Bronchial epithelial cell (primary cell): ENCODE data around the gene SYCE3. TPM values are rescaled to one million over a fixed set of nuclear protein-coding genes. Genes with fewer than 3 reads are reported as not detected.
A peak's percentile ranks its signal among the peaks of the same experiment; 100 is the strongest.

ENCODE experiments used
- DNase-seq: peaks from one replicate; pipeline ENCODE4 v3.0.0-alpha.2; 2010; ENCODE audit warnings: low read depth
- FAIRE-seq: peaks from 2 replicates; lab custom pipeline; 2011; peaks lifted over from hg19 to GRCh38; lab: Jason Lieb, UNC
- H3K27me3 ChIP-seq: 2 replicates; pipeline ENCODE4 v1.5.1; 2011; ENCODE audit warnings: low read length; ENCODE audit not compliant: control insufficient read depth, insufficient read depth
- H3K36me3 ChIP-seq: 2 replicates; pipeline ENCODE4 v1.5.1; 2011; ENCODE audit warnings: low read length; ENCODE audit not compliant: control insufficient read depth, insufficient read depth
- H3K4me3 ChIP-seq: 2 replicates; pipeline ENCODE4 v1.5.1; 2011; ENCODE audit warnings: mild to moderate bottlenecking, low read depth, low read length, control low read depth
- CTCF ChIP-seq: IDR thresholded peaks from 2 replicates; pipeline ENCODE4 v1.5.1; 2011; ENCODE audit warnings: mild to moderate bottlenecking, moderate library complexity, low read length, control low read depth, inconsistent platforms; ENCODE audit not compliant: insufficient read depth, severe bottlenecking
- total RNA-seq: library from RNA; depleted of rRNA; stranded (reverse); fragments of >200 nt; gene quantifications from 2 replicates; pipeline ENCODE4 v1.2.1, GENCODE V29; 2014

The SYCE3 gene
- total RNA-seq, 1 donor from 2014 or later = 0.79 TPM

GRCh38 chr22:50529416-50529896, 33.3 kb downstream of the SYCE3 start:
- DNase-seq = no peak
- TF ChIP-seq CTCF = no peak

GRCh38 chr22:50528682-50529415, 33.9 kb downstream of the SYCE3 start:
- Histone ChIP-seq H3K36me3 (peaks cover 11% of the 10 kb centered on the region), H3K4me3 (peak overlapping the region; percentile 78), H3K27me3 (no peaks in the 10 kb centered on the region)
- DNase-seq (no peak), FAIRE-seq (no peak)
- TF ChIP-seq CTCF = no peak

More at GRCh38 chr22:50529416-50529896, 33.3 kb downstream of the SYCE3 start:
- peak overlapping the region; percentile 78 for H3K4me3 ChIP-seq
- no peaks in the 10 kb centered on the region for H3K27me3 ChIP-seq
- FAIRE-seq = no peak
- peaks cover 8% of the 10 kb centered on the region for H3K36me3 ChIP-seq

GRCh38 chr22:50527921-50528681, 34.6 kb downstream of the SYCE3 start:
- peaks cover 14% of the 10 kb centered on the region for H3K36me3 ChIP-seq
- no peaks in the 10 kb centered on the region for H3K27me3 ChIP-seq
- TF ChIP-seq CTCF = no peak
- FAIRE-seq (no peak), DNase-seq (no peak)
- no peak overlapping the region for H3K4me3 ChIP-seq

DNA sequence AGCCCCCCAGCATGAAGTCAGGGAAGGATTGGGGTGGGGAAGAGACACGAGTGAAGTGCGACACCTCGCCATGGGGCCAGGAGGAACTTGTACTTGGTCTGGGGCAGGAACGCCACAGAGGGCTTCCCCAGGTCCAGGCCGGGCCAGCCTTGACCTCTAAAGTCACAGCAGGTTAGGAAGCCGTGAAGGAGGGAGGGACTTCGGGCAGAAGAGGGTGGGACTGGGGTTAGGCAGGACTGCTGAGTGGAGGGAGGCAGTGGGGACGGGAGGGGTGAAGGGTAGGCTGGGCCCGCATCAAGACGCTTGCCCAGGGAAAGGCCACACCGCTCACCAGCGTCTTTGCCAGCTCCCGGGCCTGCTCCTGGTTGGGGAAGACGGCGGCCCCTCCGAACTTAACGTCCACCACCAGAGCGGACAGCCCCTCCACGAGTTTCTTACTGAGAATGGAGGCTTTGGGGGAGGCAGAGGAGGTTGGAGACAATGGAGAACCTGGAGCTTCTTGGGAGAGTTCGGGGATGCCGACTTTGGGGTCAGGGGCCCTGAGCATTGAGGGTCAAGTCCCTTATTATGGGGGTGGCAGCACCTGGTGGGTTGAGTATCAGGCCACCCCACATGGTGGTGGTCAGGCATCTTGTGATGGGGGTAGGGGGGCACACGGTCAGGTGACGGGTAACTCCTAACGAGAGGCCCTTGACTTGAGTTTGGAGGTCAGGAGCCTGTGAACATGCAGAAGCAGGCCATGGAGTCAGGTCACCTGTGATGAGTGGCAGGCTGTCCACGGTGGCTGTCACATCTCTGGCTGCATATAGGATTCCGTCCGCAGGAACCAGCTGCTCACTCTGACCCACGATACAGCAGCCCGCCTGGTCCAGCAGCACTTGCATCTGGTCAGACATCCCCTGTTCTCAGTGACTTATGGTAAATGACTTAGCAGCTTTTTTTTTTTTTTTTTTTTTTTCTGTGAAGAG, 35.6 kb downstream of the SYCE3 start:
- peak overlapping the region; percentile 79 for H3K4me3 ChIP-seq
- no peaks in the 10 kb centered on the region for H3K27me3 ChIP-seq
- TF ChIP-seq CTCF = no peak
- DNase-seq (peak; percentile 29), FAIRE-seq (no peak)
- H3K36me3 ChIP-seq = peaks cover 15% of the 10 kb centered on the region

- FAIRE-seq = no peak
- Histone ChIP-seq H3K4me3 (peak overlapping the region; percentile 79), H3K27me3 (no peaks in the 10 kb centered on the region), H3K36me3 (peaks cover 18% of the 10 kb centered on the region)
- peak; percentile 50 for DNase-seq
- TF ChIP-seq CTCF = peak; percentile 66
These were observed 36.4 kb downstream of the SYCE3 start for GRCh38 chr22:50526108-50526833.
